Stomach (tissue), 9 donors: ENCODE measurements around the gene MACROH2A1. TPM values are rescaled to one million over a fixed set of nuclear protein-coding genes. Genes with fewer than 3 reads are reported as not detected.

Experiments used
- DNase-seq, 2 donors: peaks; one replicate each; pipeline versions ENCODE4 v3.0.0 to v3.0.0-alpha.2; 2013 to 2019
- H3K27ac ChIP-seq, 5 donors: fragments of 200-600 bp in 4 of 5; sonication (generic) in 4 of 5; one replicate each; pipeline ENCODE4 v1.5.1; 2013 to 2019; ENCODE audit warnings: mild to moderate bottlenecking in 1 of 5, moderate library complexity in 1 of 5
- H3K27me3 ChIP-seq, 3 donors: fragments of 200-600 bp; sonication (generic); one replicate each; pipeline ENCODE4 v1.5.1; 2017 to 2019; ENCODE audit warnings: mixed run types in 1 of 3
- H3K36me3 ChIP-seq, 4 donors: fragments of 200-600 bp; sonication (generic); 1 replicate in 3 of 4; 2 replicates in 1 of 4; pipeline ENCODE4 v1.5.1; 2016 to 2019
- H3K4me1 ChIP-seq, 4 donors: fragments of 200-600 bp; sonication (generic); one replicate each; pipeline ENCODE4 v1.5.1; 2016 to 2019
- H3K4me3 ChIP-seq, 4 donors: fragments of 200-600 bp; sonication (generic) in 3 of 4; one replicate each; pipeline ENCODE4 v1.5.1; 2016 to 2019; ENCODE audit warnings: mild to moderate bottlenecking in 1 of 4
- H3K9me3 ChIP-seq, 4 donors: fragments of 200-600 bp; sonication (generic); one replicate each; pipeline ENCODE4 v1.5.1; 2016 to 2019
- CTCF ChIP-seq, 7 experiments: fragments of 450-650 bp in 4 of 7; fragments of 200-600 bp in 3 of 7; sonication (generic) in 3 of 7; IDR thresholded peaks; one replicate each; pipeline ENCODE4 v1.5.1; 2016 to 2019; ENCODE audit warnings: antibody characterized with exemption in 7 of 7, control low read depth in 2 of 7, mild to moderate bottlenecking in 1 of 7
- EP300 ChIP-seq: sonication (generic); formaldehyde crosslinking; IDR thresholded peaks from one replicate; pipeline ENCODE4 v1.6.1; 2017; ENCODE audit warnings: antibody characterized with exemption
- POLR2A ChIP-seq, 4 donors: fragments of 450-650 bp; IDR thresholded peaks; one replicate each; pipeline ENCODE4 v1.6.1; 2016; ENCODE audit warnings: antibody characterized with exemption in 4 of 4, control low read depth in 2 of 4, mild to moderate bottlenecking in 1 of 4, moderate library complexity in 1 of 4
- POLR2AphosphoS5 ChIP-seq, 3 donors: sonication (generic); formaldehyde crosslinking; IDR thresholded peaks; one replicate each; pipeline ENCODE4 v1.6.1; 2016; ENCODE audit warnings: antibody characterized with exemption in 3 of 3
- WGBS, 5 donors: extraction: QIAGEN DNeasy Blood & Tissue Kit in 3 of 5; methylation state at CpG; one replicate each; pipeline versions ENCODE4 v1.1.5 to v1.1.7; 2013 to 2018; 5-methylcytosine and 5-hydroxymethylcytosine counted together
- intact Hi-C: fragments of 100-400 bp; cut with DNase I; formaldehyde crosslinking; loops from one replicate; pipeline ENCODE4 v1.15.1; 2023; ENCODE audit warnings: low total_unique reads
- polyA plus RNA-seq, 3 donors: library from polyadenylated mRNA; stranded (reverse); fragments of 200-250 nt; gene quantifications; one replicate each; pipeline ENCODE4 v1.2.3, GENCODE V29; 2013
- total RNA-seq, 5 donors: library from RNA; depleted of rRNA; stranded (reverse); fragments of >200 nt; gene quantifications; one replicate each; pipeline versions ENCODE4 v1.1.0 to v1.2.3, GENCODE V29; 2014 to 2016
- donor health status: healthy with polysubstance abuse.
- donor health status: Bipolar disorder and iron deficiency.
- donor health status: healthy.

MACROH2A1 gene
- total and polyA plus RNA-seq, 8 donors, result 77.1 to 206 (median 150) TPM

GRCh38 chr5:135384898-135385297, 14.1 kb downstream of the MACROH2A1 start:
- no peak overlapping the region for H3K4me3 ChIP-seq
- TF ChIP-seq CTCF (IDR thresholded peaks at IDR 0.05), result no peak
- no peak for TF ChIP-seq POLR2AphosphoS5 (IDR thresholded peaks at IDR 0.05)
- no peak for TF ChIP-seq POLR2A (IDR thresholded peaks at IDR 0.05)
- no peak for TF ChIP-seq EP300
- H3K36me3 ChIP-seq, result peaks cover 32 to 93% (median 90%) of the 10 kb centered on the region in 4 donors
- intact Hi-C loops, result no loop called here
- H3K9me3 ChIP-seq, result no peaks in the 10 kb centered on the region
- H3K4me1 ChIP-seq, result peaks cover 13 to 56% (median 18%) of the 10 kb centered on the region in 4 donors
- no peak for DNase-seq
- peak overlapping the region in 1 of 5 donors; percentile 75 for H3K27ac ChIP-seq
- no peaks in the 10 kb centered on the region for H3K27me3 ChIP-seq

- TF ChIP-seq CTCF (IDR thresholded peaks at IDR 0.05), result no peak
- no peak for TF ChIP-seq POLR2A (IDR thresholded peaks at IDR 0.05)
- TF ChIP-seq POLR2AphosphoS5 (IDR thresholded peaks at IDR 0.05), result no peak
- no peak for TF ChIP-seq EP300
- intact Hi-C loops, result no loop called here
Measured at GRCh38 chr5:135383803-135384495, 15.1 kb downstream of the MACROH2A1 start.

GRCh38 chr5:135382981-135383380, 16.1 kb downstream of the MACROH2A1 start:
- TF ChIP-seq CTCF (IDR thresholded peaks at IDR 0.05) (no peak), POLR2A (IDR thresholded peaks at IDR 0.05) (no peak), POLR2AphosphoS5 (IDR thresholded peaks at IDR 0.05) (no peak), EP300 (no peak)
- Histone ChIP-seq H3K4me1 (peaks cover 26 to 58% (median 31%) of the 10 kb centered on the region in 4 donors), H3K27me3 (no peaks in the 10 kb centered on the region), H3K4me3 (no peak overlapping the region), H3K9me3 (no peaks in the 10 kb centered on the region), H3K36me3 (peaks cover 36 to 98% (median 95%) of the 10 kb centered on the region in 4 donors), H3K27ac (no peak overlapping the region)
- intact Hi-C loops, result no loop called here
- WGBS, 5 donors, result 82 to 89% (median 86%) methylated on average over 3 of the region's 3 CpGs
- no peak for DNase-seq

More at GRCh38 chr5:135383803-135384495, 15.1 kb downstream of the MACROH2A1 start:
- WGBS, 5 donors, result 72 to 88% (median 80%) methylated on average over 3 of the region's 3 CpGs
- H3K4me3 ChIP-seq, result no peak overlapping the region
- H3K4me1 ChIP-seq, result peaks cover 20 to 58% (median 24%) of the 10 kb centered on the region in 4 donors
- no peaks in the 10 kb centered on the region for H3K9me3 ChIP-seq
- DNase-seq, result no peak
- no peaks in the 10 kb centered on the region for H3K27me3 ChIP-seq
- no peak overlapping the region for H3K27ac ChIP-seq
- H3K36me3 ChIP-seq, result peaks cover 40 to 98% (median 95%) of the 10 kb centered on the region in 4 donors

- H3K27ac ChIP-seq, result no peak overlapping the region
- no peak for TF ChIP-seq CTCF (IDR thresholded peaks at IDR 0.05)
- no peak for TF ChIP-seq POLR2A (IDR thresholded peaks at IDR 0.05)
- no peak for TF ChIP-seq EP300
- no peak for TF ChIP-seq POLR2AphosphoS5 (IDR thresholded peaks at IDR 0.05)
- no peak for DNase-seq
- intact Hi-C loops, result no loop called here
- H3K9me3 ChIP-seq, result no peaks in the 10 kb centered on the region
- no peaks in the 10 kb centered on the region for H3K27me3 ChIP-seq
- 71 to 88% (median 79%) methylated on average over 3 of the region's 3 CpGs for WGBS, 5 donors
- no peak overlapping the region for H3K4me3 ChIP-seq
- H3K36me3 ChIP-seq, result peaks cover 35 to 97% (median 92%) of the 10 kb centered on the region in 4 donors
- peaks cover 28 to 59% (median 32%) of the 10 kb centered on the region in 4 donors for H3K4me1 ChIP-seq
Measured at GRCh38 chr5:135382106-135382790, 16.8 kb downstream of the MACROH2A1 start.
